Activated CD4-positive, alpha-beta T cell treated with anti-CD3 and anti-CD28 coated beads, Interleukin-2, amount 10 ng/mL, durations not matched to agents 7 days and 5 days (primary cell): ENCODE data around the gene SLC7A6. TPM values are rescaled to one million over a fixed set of nuclear protein-coding genes. Genes with fewer than 3 reads are reported as not detected.

Source experiments
- CTCF ChIA-PET: fragments of 350-600 bp; sonication (Branson Sonifier 250); formaldehyde crosslinking; loops from one replicate; lab custom pipeline; 2021; ENCODE audit warnings: antibody characterized with exemption; lab: Charles Lee
- POLR2A ChIA-PET: fragments of 350-600 bp; sonication (Branson Sonifier 250); formaldehyde crosslinking; loops from one replicate; lab custom pipeline; 2021; ENCODE audit warnings: antibody characterized with exemption; lab: Charles Lee
- DNase-seq: peaks from one replicate; pipeline ENCODE4 v3.0.0-alpha.2; 2020
- H3K27ac Mint-ChIP-seq: one replicate; pipeline ENCODE4 v1.8.0; 2021; ENCODE audit warnings: mild to moderate bottlenecking, moderate library complexity, mixed read lengths
- H3K27me3 Mint-ChIP-seq: one replicate; pipeline ENCODE4 v1.8.0; 2021; ENCODE audit warnings: mixed read lengths
- H3K36me3 Mint-ChIP-seq: one replicate; pipeline ENCODE4 v1.8.0; 2021; ENCODE audit warnings: low read depth, mixed read lengths
- H3K4me1 Mint-ChIP-seq: one replicate; pipeline ENCODE4 v1.8.0; 2021; ENCODE audit warnings: mixed read lengths
- H3K4me3 Mint-ChIP-seq: one replicate; pipeline ENCODE4 v1.8.0; 2021; ENCODE audit warnings: mild to moderate bottlenecking, moderate library complexity, mixed read lengths
- H3K9me3 Mint-ChIP-seq: one replicate; pipeline ENCODE4 v1.8.0; 2021; ENCODE audit warnings: mixed read lengths
- total RNA-seq, 2 experiments: library from RNA; stranded (reverse); gene quantifications; one replicate each; pipeline ENCODE4 v1.2.3, GENCODE V29; 2021

The SLC7A6 gene
- total RNA-seq, 2 experiments from 2014 or later: 116 to 130 TPM

DNA sequence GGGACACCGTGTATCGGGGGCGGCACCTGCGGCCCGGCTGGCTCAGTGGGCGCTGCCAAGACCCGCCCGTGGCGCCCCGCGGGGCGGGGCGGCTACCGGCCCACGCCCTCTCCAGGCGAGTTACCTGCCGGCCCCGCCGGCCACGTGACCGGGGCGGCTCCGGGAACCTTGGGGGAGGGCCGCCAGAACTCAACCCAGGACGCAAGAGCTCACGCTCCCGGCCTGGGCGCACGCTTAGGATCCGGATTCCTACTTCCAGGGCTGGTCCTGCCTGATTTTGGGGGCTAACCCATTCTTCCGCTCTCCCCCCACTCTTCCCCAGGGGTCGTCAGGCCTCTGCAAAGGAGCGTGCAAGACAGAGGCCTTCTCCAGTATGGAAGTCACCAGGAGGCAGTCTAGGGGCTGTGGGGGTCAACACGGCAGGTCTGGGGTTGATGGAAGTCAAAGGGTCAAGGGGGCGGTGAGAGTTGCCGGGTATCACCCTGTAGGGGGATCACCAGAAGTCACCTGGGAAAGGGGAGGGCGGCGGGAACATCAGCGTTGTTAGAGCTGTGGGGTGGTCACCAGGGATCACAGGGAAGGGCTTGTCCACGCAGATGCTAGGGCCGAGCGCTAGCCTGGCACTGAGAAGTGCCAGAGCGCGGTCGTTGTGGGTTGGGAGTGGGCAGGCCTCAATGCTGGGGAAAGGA is 28.0 kb upstream of the SLC7A6 start:
- Mint-ChIP-seq H3K4me3 (peak overlapping the region; percentile 94), H3K27ac (peak overlapping the region; percentile 72), H3K36me3 (no peaks in the 10 kb centered on the region), H3K4me1 (peaks cover 35% of the 10 kb centered on the region), H3K9me3 (no peaks in the 10 kb centered on the region), H3K27me3 (peaks cover 8% of the 10 kb centered on the region)
- POLR2A ChIA-PET: interaction anchor here (1.1 kb wide), 1 partner anchor 151 kb away, joined by 3 read pairs; the partner anchor contains the start of gene NFATC3
- DNase-seq: peak; percentile 32
- CTCF ChIA-PET: interaction anchor here (0.9 to 1.5 kb wide), 4 partner anchors 16 to 274 kb away, joined by 3 to 10 read pairs (median 4); no protein-coding TSS in a partner anchor

DNA sequence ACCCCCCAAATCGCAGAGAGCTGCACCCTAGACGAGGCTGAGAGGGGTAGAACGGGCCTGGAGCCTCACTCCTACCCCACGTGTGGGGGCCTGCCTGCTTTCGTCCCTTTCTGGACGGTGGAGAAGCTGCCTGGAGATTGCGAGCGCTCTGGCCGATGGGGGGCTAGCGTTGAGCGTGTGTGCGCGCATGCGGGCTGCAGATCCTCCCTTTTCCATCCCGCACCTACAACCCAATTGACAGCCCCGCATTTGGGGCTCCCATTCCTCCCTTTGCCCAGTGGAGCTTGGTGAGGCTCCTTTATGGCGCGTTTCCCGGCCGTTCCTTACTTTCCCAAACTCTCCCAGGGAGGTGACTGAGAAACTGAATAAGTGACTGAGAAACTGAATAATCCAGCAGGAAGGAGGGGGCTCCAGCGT is 27.5 kb upstream of the SLC7A6 start:
- Mint-ChIP-seq H3K27me3 (peaks cover 8% of the 10 kb centered on the region), H3K36me3 (no peaks in the 10 kb centered on the region), H3K27ac (peak overlapping the region; percentile 67), H3K9me3 (no peaks in the 10 kb centered on the region), H3K4me3 (peak overlapping the region; percentile 94), H3K4me1 (peaks cover 35% of the 10 kb centered on the region)
- POLR2A ChIA-PET: interaction anchor here (1.1 kb wide), 1 partner anchor 152 kb away, joined by 3 read pairs; the partner anchor contains the start of gene NFATC3
- CTCF ChIA-PET: interaction anchor here (0.9 to 1.5 kb wide), 4 partner anchors 15 to 274 kb away, joined by 3 to 10 read pairs (median 4); no protein-coding TSS in a partner anchor
- no peak for DNase-seq

DNA sequence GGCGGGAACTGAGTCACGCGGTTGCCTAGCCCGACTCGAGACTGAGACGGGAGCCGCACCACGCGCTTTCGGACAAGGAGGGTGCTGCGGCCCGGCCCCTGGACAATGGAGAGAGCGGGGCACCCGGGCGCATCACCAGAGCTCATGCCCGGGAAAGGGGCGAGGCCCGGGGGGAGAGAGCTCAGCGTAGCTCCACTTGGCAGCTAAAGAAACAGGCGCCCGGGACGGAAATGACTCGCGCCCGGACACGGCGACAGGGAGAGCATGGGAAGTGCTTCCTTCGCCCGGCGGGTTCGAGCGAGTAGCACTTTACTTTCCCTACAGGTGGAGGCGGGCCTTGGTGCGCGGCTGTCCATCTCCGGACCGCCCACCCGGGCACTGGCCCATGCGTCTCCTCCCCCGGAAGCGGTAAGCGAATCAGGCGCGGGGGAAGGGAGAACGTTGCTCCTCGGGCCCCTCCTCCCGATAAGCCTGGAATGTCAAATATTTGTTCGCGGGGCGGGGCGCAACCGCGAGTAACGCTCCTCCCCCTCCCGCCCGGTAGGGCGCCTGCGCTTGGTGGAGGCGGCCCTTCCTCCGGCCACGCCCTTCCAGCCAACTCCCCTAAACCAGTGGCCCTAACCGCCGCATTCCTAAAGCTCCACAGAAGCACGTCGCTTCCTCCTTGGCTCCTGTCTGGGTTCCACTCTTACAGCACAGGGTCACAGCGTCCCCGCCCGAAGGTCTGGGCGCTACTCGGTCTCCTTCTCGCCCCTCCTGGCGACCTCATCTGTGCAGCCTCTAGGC is 26.9 kb upstream of the SLC7A6 start:
- ChIA-PET POLR2A (interaction anchor here (0.5 to 1.1 kb wide), 2 partner anchors 152 to 178 kb away, joined by 3 read pairs; partner anchors contain the start of gene NFATC3), CTCF (interaction anchor here (0.6 to 1.5 kb wide), 8 partner anchors 15 to 273 kb away, joined by 3 to 10 read pairs (median 3); partner anchors contain the start of gene SLC7A6)
- Mint-ChIP-seq H3K27me3 (peaks cover 8% of the 10 kb centered on the region), H3K27ac (peak overlapping the region; percentile 92), H3K36me3 (no peaks in the 10 kb centered on the region), H3K4me1 (peaks cover 35% of the 10 kb centered on the region), H3K9me3 (no peaks in the 10 kb centered on the region), H3K4me3 (peak overlapping the region; percentile 94)
- DNase-seq: peak; percentile 87

DNA sequence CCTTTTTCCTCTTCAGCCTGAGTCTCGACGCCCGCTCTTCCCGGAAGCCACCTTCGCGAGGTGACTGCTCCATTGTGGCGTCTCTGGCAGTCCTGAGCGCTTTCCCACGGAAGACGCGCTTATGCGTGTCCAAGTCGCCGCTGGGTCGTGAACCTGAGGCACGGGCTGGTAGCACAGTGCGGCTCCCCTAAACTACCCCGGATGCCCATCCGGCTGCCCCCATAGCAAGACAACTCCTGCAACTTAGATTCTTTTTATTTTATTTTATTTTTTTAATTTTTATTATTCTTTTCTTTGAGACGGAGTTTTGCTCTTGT is 26.3 kb upstream of the SLC7A6 start:
- H3K4me1 Mint-ChIP-seq: peaks cover 35% of the 10 kb centered on the region
- POLR2A ChIA-PET: interaction anchor here (0.5 kb wide), 1 partner anchor 179 kb away, joined by 3 read pairs; no protein-coding TSS in a partner anchor
- no peaks in the 10 kb centered on the region for H3K9me3 Mint-ChIP-seq
- H3K36me3 Mint-ChIP-seq: no peaks in the 10 kb centered on the region
- H3K27me3 Mint-ChIP-seq: peaks cover 8% of the 10 kb centered on the region
- CTCF ChIA-PET: interaction anchor here (0.6 to 1.5 kb wide), 5 partner anchors 14 to 26 kb away, joined by 3 to 5 read pairs (median 3); partner anchors contain the start of gene SLC7A6
- DNase-seq: no peak
- peak overlapping the region; percentile 92 for H3K27ac Mint-ChIP-seq
- peak overlapping the region; percentile 94 for H3K4me3 Mint-ChIP-seq

DNA sequence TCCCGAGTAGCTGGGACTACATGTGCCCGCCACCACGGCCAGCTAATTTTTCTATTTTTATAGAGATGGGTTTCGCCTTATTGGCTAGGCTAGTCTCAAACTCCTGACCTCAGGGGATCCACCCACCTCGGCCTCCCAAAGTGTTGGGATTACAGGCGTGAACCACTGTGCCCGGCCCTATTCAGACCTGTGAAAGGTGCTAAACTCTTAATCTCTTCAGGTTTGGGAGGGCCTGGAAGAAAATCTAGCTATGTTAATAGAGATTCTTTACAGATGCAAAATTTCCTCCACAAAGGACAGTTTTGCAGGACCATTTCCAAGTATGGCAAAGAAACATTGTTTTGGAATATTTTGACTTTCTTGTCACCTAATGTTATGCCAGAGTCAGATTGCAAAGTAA is 22.2 kb upstream of the SLC7A6 start:
- ChIA-PET CTCF (interaction anchor here (0.7 to 1.7 kb wide), 5 partner anchors 9 to 154 kb away, joined by 3 to 6 read pairs (median 3); partner anchors contain the start of gene SLC7A6), POLR2A (no interaction called here)
- H3K9me3 Mint-ChIP-seq: no peaks in the 10 kb centered on the region
- H3K36me3 Mint-ChIP-seq: no peaks in the 10 kb centered on the region
- DNase-seq: no peak
- H3K4me1 Mint-ChIP-seq: peaks cover 37% of the 10 kb centered on the region
- H3K4me3 Mint-ChIP-seq: no peak overlapping the region
- H3K27ac Mint-ChIP-seq: no peak overlapping the region
- peaks cover 4% of the 10 kb centered on the region for H3K27me3 Mint-ChIP-seq

DNA sequence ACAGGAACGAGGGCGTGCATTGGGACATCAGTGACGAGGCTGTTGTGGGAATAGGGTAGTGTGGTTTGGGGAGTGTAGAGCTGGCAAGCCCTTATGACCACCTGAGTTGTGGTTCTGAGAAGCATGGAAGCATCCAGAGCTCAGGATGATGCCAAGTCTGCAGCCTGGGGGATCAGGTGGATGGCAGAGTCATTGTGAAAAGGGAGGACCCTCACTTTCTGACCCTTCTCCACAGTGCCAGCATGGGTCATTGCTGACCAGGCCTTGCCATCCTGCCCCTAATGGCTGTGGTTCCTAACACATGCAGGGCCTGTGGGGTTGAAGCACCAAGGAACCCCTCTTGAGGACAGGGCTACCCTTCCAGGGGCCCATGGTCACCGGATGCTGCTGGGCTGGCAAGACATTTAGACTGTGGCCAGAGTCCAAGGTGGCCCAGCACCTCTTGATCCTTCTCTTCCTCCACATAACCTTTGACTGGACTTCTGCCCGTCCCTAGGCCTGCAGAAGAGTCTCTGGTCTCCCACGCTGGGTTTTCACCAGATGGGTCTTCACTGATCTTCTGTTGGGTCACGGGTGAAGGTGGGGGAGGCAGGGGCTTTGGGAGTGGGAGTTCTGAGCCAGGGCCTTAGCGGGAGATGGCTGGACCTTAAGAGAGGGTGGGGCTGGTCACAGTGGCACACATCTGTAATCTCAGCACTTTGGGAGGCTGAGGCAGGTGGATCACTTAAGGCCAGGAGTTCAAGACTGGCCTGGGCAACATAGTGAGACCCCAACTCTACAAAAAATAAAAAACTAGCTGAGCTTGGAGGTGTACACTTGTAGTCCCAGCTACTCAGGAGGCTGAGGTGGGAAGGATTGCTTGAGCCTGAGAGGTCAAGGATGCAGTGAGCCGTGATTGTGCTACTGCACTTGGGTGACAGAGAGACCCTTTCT is 21.1 kb upstream of the SLC7A6 start:
- Mint-ChIP-seq H3K36me3 (no peaks in the 10 kb centered on the region), H3K9me3 (no peaks in the 10 kb centered on the region), H3K27ac (no peak overlapping the region), H3K27me3 (no peaks in the 10 kb centered on the region), H3K4me3 (peak overlapping the region; percentile 92), H3K4me1 (peaks cover 31% of the 10 kb centered on the region)
- ChIA-PET CTCF (interaction anchor here (0.6 to 3.3 kb wide), 7 partner anchors 8 to 557 kb away, joined by 3 to 21 read pairs (median 3); partner anchors contain the start of gene SLC7A6), POLR2A (no interaction called here)
- DNase-seq: no peak

DNA sequence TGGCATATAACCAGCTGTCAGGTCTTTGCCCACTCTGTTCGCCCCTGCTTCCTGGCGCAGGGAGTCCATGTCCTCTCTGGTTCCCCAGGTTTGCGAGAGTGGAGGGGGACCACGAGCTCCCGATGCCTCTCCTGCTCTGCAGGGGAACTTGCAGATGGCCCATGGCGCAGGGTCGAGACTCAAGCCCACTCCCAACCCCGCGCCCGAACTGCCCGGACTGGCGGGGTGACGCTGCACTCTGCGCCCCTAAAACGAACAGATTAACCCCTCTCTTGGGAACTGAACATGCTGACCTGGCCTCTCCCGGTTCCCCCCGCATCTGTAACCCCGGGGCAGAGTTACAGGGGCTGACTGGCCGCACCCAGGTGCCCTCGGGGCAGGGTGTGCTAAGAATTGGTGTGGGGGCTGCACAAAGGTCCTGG is 19.8 kb upstream of the SLC7A6 start:
- Mint-ChIP-seq H3K4me3 (peak overlapping the region; percentile 92), H3K27ac (peak overlapping the region; percentile 83), H3K27me3 (no peaks in the 10 kb centered on the region), H3K9me3 (no peaks in the 10 kb centered on the region), H3K4me1 (peaks cover 24% of the 10 kb centered on the region), H3K36me3 (no peaks in the 10 kb centered on the region)
- ChIA-PET CTCF (interaction anchor here (0.6 to 3.3 kb wide), 10 partner anchors 8 to 1386 kb away, joined by 3 to 21 read pairs (median 4); partner anchors contain the start of gene SLC7A6), POLR2A (no interaction called here)
- DNase-seq: no peak

DNA sequence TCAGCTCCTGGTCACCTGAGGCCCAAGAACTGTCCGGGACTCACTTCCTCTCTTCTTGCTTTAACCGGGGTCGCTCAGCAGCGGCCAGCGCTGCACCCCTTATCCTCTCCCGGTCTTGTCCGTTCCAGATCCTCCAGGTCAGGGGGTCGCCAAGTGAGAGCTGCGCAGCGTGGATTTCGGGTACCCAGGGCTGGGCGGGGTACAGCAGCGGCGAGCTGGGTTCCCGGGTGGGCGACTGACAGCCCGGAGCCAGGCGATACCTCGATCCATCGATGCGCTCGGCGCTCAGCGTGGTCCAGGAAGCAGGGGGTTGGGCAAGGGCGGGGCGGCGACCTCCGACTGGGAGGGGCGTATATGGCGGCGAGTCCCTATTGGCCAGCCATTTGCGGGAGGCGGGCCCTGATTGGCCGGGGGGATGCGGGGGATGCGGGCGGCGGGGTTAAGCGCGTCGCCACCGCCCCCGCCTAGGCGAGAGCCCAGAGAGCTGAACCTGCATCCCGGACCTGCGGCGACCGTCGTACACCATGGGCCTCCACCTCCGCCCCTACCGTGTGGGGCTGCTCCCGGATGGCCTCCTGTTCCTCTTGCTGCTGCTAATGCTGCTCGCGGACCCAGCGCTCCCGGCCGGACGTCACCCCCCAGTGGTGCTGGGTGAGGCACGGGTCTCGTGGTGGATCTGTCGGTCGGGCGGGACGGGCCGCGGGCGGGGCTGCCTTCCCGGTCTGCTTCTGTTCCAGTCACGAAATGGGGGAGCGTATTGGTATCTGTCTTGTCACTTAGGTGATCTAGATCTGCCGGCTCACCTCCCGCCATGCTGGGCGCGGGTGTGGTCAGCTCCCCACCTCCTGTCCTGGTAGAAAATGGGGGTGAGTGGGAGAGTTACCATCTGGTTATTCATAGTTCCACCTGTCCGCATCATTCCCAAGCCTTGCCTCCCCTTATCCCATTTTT is 19.1 kb upstream of the SLC7A6 start, which contains the start of gene PLA2G15:
Gene PLA2G15 (plus strand): TSS at position 471 of the 951 bp plus-strand sequence. CDS start 54 bp downstream, at position 525.
- Mint-ChIP-seq H3K4me1 (peaks cover 19% of the 10 kb centered on the region), H3K9me3 (no peaks in the 10 kb centered on the region), H3K36me3 (peaks cover 2% of the 10 kb centered on the region), H3K27me3 (no peaks in the 10 kb centered on the region), H3K27ac (peak within 1 kb of the TSS; percentile 83), H3K4me3 (peak within 1 kb of the TSS; percentile 92)
- peak; percentile 95 for DNase-seq
- POLR2A ChIA-PET: interaction anchor here (0.5 kb wide), 1 partner anchor 16 kb away, joined by 3 read pairs; no protein-coding TSS in a partner anchor
- CTCF ChIA-PET: interaction anchor here (0.6 to 3.3 kb wide), 10 partner anchors 15 to 1386 kb away, joined by 3 to 21 read pairs (median 4); partner anchors contain the start of gene SLC7A6

DNA sequence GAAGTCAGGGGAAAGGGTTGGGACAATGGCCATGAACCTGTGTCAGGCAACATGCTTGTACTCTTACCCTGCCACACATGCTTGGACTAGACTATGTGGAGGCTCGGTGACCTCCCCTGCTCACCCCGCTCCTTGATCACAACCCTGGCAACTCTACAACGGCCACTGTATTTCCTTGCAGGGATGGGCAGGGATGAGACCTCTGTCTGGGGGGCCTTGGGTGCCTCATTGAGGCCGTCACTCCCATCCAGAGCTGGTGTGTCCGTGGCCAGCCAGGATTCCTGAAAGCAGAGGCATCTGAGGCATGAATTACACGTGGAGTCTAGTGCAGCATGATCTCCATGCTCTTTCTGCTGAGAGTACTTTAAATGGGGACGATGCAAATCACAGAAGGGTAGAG is 18.2 kb upstream of the SLC7A6 start:
- Mint-ChIP-seq H3K36me3 (peaks cover 6% of the 10 kb centered on the region), H3K4me3 (peak overlapping the region; percentile 92), H3K27ac (no peak overlapping the region), H3K4me1 (peaks cover 19% of the 10 kb centered on the region), H3K9me3 (no peaks in the 10 kb centered on the region), H3K27me3 (no peaks in the 10 kb centered on the region)
- DNase-seq: no peak
- POLR2A ChIA-PET: no interaction called here
- CTCF ChIA-PET: interaction anchor here (0.8 to 3.3 kb wide), 5 partner anchors 14 to 83 kb away, joined by 3 to 14 read pairs (median 4); partner anchors contain the start of gene SLC7A6

DNA sequence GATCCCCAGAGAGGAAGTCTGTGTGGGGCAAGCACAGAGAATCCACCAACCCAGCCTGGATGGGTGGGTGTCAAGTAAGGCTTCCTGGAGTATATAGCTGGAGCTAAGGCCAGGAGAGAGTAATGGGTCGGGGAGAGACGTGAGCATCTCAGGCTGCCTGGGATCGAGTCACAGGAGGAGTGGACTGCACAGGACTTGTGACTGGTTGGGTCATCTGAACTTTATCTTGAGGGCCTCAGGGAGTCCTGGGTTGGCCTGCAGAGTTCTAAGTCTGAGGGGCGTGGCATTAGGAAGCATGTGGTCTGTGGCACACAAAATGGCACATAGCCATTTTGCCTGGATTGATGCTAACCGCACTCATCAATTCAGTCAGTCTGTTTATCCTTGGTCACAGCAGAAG is 17.7 kb upstream of the SLC7A6 start:
- Mint-ChIP-seq H3K27me3 (no peaks in the 10 kb centered on the region), H3K36me3 (peaks cover 6% of the 10 kb centered on the region), H3K27ac (no peak overlapping the region), H3K4me3 (peak overlapping the region; percentile 92), H3K9me3 (no peaks in the 10 kb centered on the region), H3K4me1 (peaks cover 19% of the 10 kb centered on the region)
- POLR2A ChIA-PET: no interaction called here
- CTCF ChIA-PET: interaction anchor here (1.2 kb wide), 1 partner anchor 82 kb away, joined by 3 read pairs; no protein-coding TSS in a partner anchor
- DNase-seq: no peak
